Cardiac fibroblast (primary cell): ENCODE measurements around the gene RFC4.
A peak's percentile ranks its signal among the peaks of the same experiment; 100 is the strongest.

Source experiments
- DNase-seq, 2 donors: peaks; one replicate each; pipeline versions ENCODE4 v3.0.0 to v3.0.0-alpha.2; 2010; ENCODE audit warnings: low read depth in 2 of 2
- H3K4me3 ChIP-seq, 2 donors: replicated peaks in 1 of 2; 1 replicate in 1 of 2; 2 replicates in 1 of 2; pipeline ENCODE4 v1.5.1; 2011; ENCODE audit warnings: low read depth in 2 of 2, low read length in 2 of 2, mild to moderate bottlenecking in 2 of 2, moderate library complexity in 1 of 2
- TF ChIP-seq, protein P1 (sequence below): IDR thresholded peaks from one replicate; pipeline ENCODE4 v1.5.1; 2011; ENCODE audit warnings: low read depth, mild to moderate bottlenecking, low read length, inconsistent platforms

Gene RFC4

DNA sequence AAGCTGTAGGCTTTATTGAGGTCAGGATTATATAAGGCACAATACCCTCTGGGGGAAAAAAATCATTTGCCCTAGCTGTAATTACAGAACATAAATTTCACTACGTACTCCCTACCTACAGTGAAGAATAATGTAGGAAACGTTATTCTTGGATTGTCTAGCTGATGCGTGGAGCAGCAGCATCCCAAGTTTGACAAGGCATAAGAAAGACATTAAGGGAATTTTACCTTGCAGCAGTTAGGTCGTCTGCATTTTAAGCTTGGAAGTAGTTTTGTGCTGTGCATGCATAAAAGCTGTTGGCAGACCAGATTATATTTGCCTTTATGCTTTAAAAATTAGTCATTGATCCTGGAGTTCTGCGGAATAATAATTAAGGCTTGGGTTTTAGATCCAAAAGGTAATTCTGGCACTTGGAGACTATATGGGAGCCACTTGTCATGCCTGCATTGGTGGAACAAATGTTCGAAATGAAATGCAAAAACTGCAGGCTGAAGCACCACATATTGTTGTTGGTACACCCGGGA lies 20.7 kb downstream of the RFC4 start:
- TF ChIP-seq, protein P1, sequence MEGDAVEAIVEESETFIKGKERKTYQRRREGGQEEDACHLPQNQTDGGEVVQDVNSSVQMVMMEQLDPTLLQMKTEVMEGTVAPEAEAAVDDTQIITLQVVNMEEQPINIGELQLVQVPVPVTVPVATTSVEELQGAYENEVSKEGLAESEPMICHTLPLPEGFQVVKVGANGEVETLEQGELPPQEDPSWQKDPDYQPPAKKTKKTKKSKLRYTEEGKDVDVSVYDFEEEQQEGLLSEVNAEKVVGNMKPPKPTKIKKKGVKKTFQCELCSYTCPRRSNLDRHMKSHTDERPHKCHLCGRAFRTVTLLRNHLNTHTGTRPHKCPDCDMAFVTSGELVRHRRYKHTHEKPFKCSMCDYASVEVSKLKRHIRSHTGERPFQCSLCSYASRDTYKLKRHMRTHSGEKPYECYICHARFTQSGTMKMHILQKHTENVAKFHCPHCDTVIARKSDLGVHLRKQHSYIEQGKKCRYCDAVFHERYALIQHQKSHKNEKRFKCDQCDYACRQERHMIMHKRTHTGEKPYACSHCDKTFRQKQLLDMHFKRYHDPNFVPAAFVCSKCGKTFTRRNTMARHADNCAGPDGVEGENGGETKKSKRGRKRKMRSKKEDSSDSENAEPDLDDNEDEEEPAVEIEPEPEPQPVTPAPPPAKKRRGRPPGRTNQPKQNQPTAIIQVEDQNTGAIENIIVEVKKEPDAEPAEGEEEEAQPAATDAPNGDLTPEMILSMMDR, result no peak
- no peak for DNase-seq
- peak overlapping the region; percentile 69 to 93 for H3K4me3 ChIP-seq

DNA sequence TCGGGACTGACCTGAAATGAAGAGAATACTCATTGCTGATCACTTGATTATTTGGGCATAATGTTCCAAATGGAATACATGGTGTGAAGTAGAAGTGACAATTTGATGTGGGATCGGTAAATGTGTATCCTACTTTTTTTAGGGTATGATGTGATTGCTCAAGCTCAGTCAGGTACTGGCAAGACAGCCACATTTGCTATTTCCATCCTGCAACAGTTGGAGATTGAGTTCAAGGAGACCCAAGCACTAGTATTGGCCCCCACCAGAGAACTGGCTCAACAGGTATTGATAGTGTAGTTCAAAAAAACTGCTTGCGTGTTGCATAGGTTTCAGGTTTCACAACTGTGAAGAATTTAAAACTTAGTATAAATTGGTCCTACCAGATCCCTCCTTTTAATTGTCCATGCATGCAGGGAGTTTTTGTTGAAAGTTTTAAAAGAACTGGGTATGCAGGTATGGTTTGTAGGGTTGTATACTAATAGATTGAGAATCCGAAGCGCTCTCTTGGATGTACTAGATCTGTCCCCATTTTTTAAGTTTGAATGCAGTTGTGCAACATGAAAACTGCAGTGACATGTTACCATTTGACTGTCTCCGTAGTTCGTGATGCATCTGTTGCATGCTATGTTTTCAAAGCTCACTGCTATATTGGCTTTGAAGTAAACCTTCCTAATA lies 21.3 kb downstream of the RFC4 start:
- peak overlapping the region; percentile 69 to 93 for H3K4me3 ChIP-seq
- peak in 1 of 2 donors; percentile 24 for DNase-seq
- TF ChIP-seq, protein P1, result no peak

DNA sequence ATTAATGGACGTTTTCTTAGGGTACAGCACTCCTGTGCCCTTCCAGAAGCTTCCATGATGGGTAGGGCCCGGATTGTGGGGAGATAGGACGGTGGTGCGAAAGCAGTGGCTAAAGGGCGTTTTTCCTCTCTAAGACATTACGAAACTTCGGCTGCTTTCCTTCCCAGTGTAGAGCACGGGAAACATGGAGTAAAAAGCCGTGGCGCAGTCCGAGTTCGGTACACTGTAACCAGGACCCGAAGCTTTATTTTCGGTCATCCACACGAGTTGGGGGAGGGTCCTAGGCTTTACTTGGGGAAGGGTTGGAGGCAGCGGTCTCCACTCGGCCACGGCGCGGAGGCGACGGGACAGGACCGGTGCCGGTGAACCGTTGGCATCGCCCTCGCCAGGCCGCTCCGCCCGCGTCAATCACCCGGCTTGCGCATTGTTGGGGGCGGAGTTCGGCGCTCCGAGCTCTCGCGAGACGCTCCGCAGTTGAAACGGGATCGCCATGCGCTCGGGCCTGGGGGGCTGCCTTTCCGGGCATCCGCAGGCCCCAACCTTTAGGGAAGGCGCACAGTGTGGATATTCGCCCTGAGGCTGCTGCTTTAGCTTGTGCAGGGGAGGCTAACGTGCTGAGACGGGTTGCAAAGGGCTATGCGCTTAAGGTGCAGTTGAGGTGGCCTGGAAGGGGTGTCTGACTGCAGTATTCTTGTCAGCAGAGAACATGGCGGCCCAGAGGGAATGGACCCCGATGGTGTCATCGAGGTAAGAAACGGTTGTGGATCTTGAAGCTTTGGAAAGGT lies 22.4 kb downstream of the RFC4 start:
- peak; percentile 76 to 85 for DNase-seq
- H3K4me3 ChIP-seq, result peak overlapping the region; percentile 69 to 93
- TF ChIP-seq, protein P1, result no peak

DNA sequence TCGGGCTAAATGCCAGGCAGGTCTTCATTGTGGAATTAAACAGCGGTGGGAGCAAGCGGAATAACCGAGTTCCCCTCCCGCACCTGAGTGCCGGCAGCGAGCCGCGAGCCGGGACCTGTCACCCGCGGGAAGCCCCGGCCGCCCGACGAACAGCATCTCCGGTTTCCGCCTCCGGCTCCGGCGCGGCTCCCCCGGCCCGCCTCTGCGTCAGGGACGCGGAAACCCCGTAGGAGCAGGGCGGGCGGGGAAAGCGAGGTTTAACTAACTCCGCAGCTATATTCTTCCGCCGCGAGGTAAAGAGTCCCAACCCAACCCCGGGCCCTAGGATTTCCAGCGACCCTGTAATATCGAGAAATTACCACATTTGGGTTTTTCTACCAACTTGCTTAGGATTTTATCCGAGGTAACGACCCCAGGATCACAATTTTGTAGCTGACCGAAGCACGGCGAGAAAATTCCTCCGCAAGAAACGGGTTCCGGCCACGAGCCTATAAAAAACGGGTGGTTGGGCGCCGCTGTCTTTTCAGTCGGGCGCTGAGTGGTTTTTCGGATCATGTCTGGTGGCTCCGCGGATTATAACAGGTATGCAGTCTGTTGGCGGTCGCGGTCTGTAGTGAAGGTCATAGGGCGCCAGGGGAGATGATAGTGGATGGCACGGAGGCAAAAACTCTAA lies 23.1 kb downstream of the RFC4 start, which contains the start of gene EIF4A2:
Gene EIF4A2 (plus strand): TSS at position 520 of the 673 bp plus-strand sequence. CDS start 34 bp downstream, at position 554.
- peak within 1 kb of the TSS; percentile 69 to 93 for H3K4me3 ChIP-seq
- TF ChIP-seq, protein P1, result no peak
- peak; percentile 93 for DNase-seq

DNA sequence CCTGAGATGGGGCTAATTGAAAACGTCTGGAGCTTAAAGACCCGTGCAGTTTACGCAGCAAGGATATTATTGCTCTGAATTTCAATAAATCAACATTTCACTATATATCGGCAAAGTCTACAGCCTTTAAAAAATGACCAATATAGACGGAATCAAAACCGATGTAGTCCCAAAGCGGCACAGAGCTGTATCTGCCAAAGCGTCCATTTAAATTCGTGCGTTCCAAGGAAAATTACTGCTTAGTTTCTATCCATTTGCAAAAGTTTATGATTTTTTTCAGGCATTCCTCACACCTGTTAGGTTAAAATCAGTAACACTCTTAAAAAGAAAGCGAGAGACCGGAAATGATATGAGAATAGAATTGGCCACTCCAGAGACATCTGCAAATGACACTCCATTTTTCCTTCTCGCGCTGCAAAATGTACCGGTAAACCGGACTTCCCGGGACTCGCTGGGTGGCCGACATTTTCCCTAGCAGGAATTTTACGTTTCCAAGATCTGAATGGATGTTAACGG lies 23.7 kb downstream of the RFC4 start:
- TF ChIP-seq, protein P1, result no peak
- no peak for DNase-seq
- peak overlapping the region; percentile 69 to 93 for H3K4me3 ChIP-seq

DNA sequence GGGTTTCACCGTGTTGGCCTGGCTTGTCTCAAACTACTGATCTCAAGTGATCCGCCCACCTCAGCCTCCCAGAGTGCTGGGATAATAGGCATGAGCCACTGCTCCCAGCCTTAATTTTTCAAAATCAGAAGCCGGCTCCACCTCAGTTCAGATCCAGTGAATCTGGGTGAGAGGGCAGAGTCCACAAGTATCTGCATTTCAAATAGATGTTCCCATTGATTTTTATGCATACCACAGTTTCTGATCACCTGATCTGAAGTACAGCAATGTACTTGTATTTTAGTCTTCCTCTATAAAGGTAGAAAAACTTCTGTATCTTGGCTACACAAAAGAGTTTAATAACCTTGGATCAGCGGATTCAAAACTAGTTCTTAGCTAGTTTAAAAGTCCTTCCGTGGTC lies 27.1 kb downstream of the RFC4 start:
- no peak for DNase-seq
- TF ChIP-seq, protein P1, result no peak
- H3K4me3 ChIP-seq, result no peak overlapping the region
